SU-DHL-6 (cell line): ENCODE measurements around the gene CXCR5.

ENCODE experiments used
- EZH2phosphoT487 ChIP-seq: fragments of 200-600 bp; sonication (generic), shearing (Covaris generic); conservative IDR thresholded peaks from 2 replicates; pipeline ENCODE4 v1.6.1; 2018; ENCODE audit warnings: mild to moderate bottlenecking, antibody characterized with exemption, low read length, moderate library complexity, mixed read lengths
- TF ChIP-seq, protein P1 (sequence below): fragments of 200-600 bp; sonication (generic); IDR thresholded peaks from one replicate; pipeline ENCODE4 v1.5.1; 2017; ENCODE audit warnings: antibody characterized with exemption, mild to moderate bottlenecking, low read length, moderate library complexity; ENCODE audit not compliant: insufficient read depth, poor library complexity, severe bottlenecking

DNA sequence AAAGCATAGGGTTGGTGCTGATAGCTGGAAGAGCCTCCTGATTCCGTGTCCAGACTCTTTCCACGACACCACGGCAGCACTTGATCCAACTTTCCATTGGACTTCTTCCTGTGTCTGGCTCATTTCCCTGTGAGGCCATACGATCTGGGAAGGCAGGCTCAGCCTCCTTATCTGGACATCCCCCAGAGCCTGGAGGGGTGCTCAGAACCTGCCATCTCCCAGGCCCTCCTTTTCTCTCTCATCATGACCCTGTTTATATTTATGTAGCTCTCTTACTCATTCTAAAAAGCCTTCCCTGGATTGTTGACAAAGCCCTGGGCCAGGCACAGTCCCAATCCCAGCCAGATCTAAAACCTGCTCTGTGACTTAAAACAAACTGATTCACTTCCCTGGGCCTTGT lies 49.8 kb downstream of the CXCR5 start:
- TF ChIP-seq, protein P1, sequence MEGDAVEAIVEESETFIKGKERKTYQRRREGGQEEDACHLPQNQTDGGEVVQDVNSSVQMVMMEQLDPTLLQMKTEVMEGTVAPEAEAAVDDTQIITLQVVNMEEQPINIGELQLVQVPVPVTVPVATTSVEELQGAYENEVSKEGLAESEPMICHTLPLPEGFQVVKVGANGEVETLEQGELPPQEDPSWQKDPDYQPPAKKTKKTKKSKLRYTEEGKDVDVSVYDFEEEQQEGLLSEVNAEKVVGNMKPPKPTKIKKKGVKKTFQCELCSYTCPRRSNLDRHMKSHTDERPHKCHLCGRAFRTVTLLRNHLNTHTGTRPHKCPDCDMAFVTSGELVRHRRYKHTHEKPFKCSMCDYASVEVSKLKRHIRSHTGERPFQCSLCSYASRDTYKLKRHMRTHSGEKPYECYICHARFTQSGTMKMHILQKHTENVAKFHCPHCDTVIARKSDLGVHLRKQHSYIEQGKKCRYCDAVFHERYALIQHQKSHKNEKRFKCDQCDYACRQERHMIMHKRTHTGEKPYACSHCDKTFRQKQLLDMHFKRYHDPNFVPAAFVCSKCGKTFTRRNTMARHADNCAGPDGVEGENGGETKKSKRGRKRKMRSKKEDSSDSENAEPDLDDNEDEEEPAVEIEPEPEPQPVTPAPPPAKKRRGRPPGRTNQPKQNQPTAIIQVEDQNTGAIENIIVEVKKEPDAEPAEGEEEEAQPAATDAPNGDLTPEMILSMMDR, result no peak
- TF ChIP-seq EZH2phosphoT487, result no peak
